SU-DHL-6 (cell line): ENCODE data around the gene CLP1.
"Not testable (repeated sequence)": the region's sequence is repeated elsewhere in the genome, so short reads cannot be mapped to it uniquely, and the experiment has no call there.

Source experiments
- H2AFZ ChIP-seq: fragments of 200-600 bp; sonication (generic); 2 replicates; pipeline ENCODE4 v1.6.1; 2014; ENCODE audit warnings: low read depth, mild to moderate bottlenecking, moderate library complexity, mixed read lengths, antibody characterized with exemption, low read length; ENCODE audit not compliant: severe bottlenecking
- H3F3A ChIP-seq: fragments of 200-600 bp; shearing (Covaris generic); 2 replicates; pipeline ENCODE4 v1.6.0; 2016; ENCODE audit warnings: antibody characterized with exemption, mild to moderate bottlenecking; ENCODE audit not compliant: insufficient read depth
- H3K27ac ChIP-seq: fragments of 200-600 bp; sonication (generic); 2 replicates; pipeline ENCODE4 v1.5.1; 2016; ENCODE audit warnings: low read depth, mild to moderate bottlenecking, low read length, moderate library complexity, mixed read lengths
- H3K27me3 ChIP-seq: fragments of 200-600 bp; sonication (generic), shearing (Covaris generic); 2 replicates; pipeline ENCODE4 v1.6.0; 2014; ENCODE audit warnings: mild to moderate bottlenecking, low read length
- H3K36me3 ChIP-seq: fragments of 200-600 bp; sonication (generic); 2 replicates; pipeline ENCODE4 v1.6.1; 2014; ENCODE audit warnings: mild to moderate bottlenecking, low read length, mixed read lengths
- H3K4me2 ChIP-seq: fragments of 300-600, 200-600 bp; shearing (Covaris generic), sonication (generic); 2 replicates; pipeline ENCODE4 v1.6.0; 2014; ENCODE audit warnings: low read length, low read depth, mild to moderate bottlenecking; ENCODE audit not compliant: poor library complexity, severe bottlenecking
- H3K4me3 ChIP-seq: fragments of 200-600 bp; sonication (generic); 2 replicates; pipeline ENCODE4 v1.5.1; 2014; ENCODE audit warnings: antibody characterized with exemption, low read length, mild to moderate bottlenecking, mixed read lengths; ENCODE audit not compliant: insufficient read depth, poor library complexity, severe bottlenecking
- H3K79me2 ChIP-seq: fragments of 200-600 bp; sonication (generic); 2 replicates; pipeline ENCODE4 v1.6.1; 2014; ENCODE audit warnings: mild to moderate bottlenecking, low read length, moderate library complexity; ENCODE audit not compliant: insufficient read depth
- H3K9ac ChIP-seq: fragments of 200-600 bp; sonication (generic); 2 replicates; pipeline ENCODE4 v1.7.0; 2014; ENCODE audit warnings: mild to moderate bottlenecking, low read length
- H3K9me2 ChIP-seq: fragments of 200-600 bp; sonication (generic); replicated peaks from 2 replicates; pipeline ENCODE4 v1.6.1; 2014; ENCODE audit warnings: low read length; ENCODE audit not compliant: insufficient read depth
- H3K9me3 ChIP-seq: fragments of 200-600 bp; sonication (generic); 2 replicates; pipeline ENCODE4 v1.6.1; 2014; ENCODE audit warnings: low read length, mixed read lengths; ENCODE audit not compliant: insufficient read depth
- H4K20me1 ChIP-seq: fragments of 200-600 bp; sonication (generic); 2 replicates; pipeline ENCODE4 v1.6.1; 2014; ENCODE audit warnings: low read depth, mild to moderate bottlenecking, antibody characterized with exemption, low read length, moderate library complexity, mixed read lengths
- CTCF ChIP-seq: fragments of 200-600 bp; sonication (generic); IDR thresholded peaks from one replicate; pipeline ENCODE4 v1.5.1; 2017; ENCODE audit warnings: antibody characterized with exemption, mild to moderate bottlenecking, low read length, moderate library complexity; ENCODE audit not compliant: insufficient read depth, poor library complexity, severe bottlenecking
- EZH2phosphoT487 ChIP-seq: fragments of 200-600 bp; sonication (generic), shearing (Covaris generic); conservative IDR thresholded peaks from 2 replicates; pipeline ENCODE4 v1.6.1; 2018; ENCODE audit warnings: mild to moderate bottlenecking, antibody characterized with exemption, low read length, moderate library complexity, mixed read lengths

Gene CLP1

GRCh38 chr11:57680552-57680874 lies 23.0 kb downstream of the CLP1 start:
- peaks cover 15% of the 10 kb centered on the region; the same call in 1 of the 2 replicates for H4K20me1 ChIP-seq
- no peak for TF ChIP-seq CTCF
- TF ChIP-seq EZH2phosphoT487 = no peak
- peaks cover 30% of the 10 kb centered on the region for H3K36me3 ChIP-seq
- no peak overlapping the region for H3K27ac ChIP-seq
- no peaks in the 10 kb centered on the region for H3K9me3 ChIP-seq
- H3F3A ChIP-seq = no peaks in the 10 kb centered on the region
- H3K27me3 ChIP-seq = no peaks in the 10 kb centered on the region
- no peak overlapping the region for H3K4me3 ChIP-seq
- peaks cover 80% of the 10 kb centered on the region for H3K79me2 ChIP-seq
- H2AFZ ChIP-seq = no peak overlapping the region
- no peak overlapping the region for H3K9ac ChIP-seq
- H3K9me2 ChIP-seq = no peaks in the 10 kb centered on the region
- H3K4me2 ChIP-seq = no peak overlapping the region

- Histone ChIP-seq H3K27ac (no peak overlapping the region), H4K20me1 (peaks cover 14% of the 10 kb centered on the region; the same call in 1 of the 2 replicates), H3F3A (no peaks in the 10 kb centered on the region), H3K4me3 (no peak overlapping the region), H2AFZ (no peak overlapping the region), H3K9me2 (no peaks in the 10 kb centered on the region), H3K9ac (no peak overlapping the region), H3K27me3 (no peaks in the 10 kb centered on the region), H3K9me3 (no peaks in the 10 kb centered on the region), H3K79me2 (peaks cover 76% of the 10 kb centered on the region), H3K4me2 (no peak overlapping the region), H3K36me3 (peaks cover 25% of the 10 kb centered on the region)
- TF ChIP-seq EZH2phosphoT487 = no peak
- TF ChIP-seq CTCF = no peak
These were observed 23.6 kb downstream of the CLP1 start for GRCh38 chr11:57681168-57681567.

- not testable (repeated sequence) for H3F3A ChIP-seq, H3K27me3 ChIP-seq, H4K20me1 ChIP-seq, H2AFZ ChIP-seq, H3K79me2 ChIP-seq, H3K9me2 ChIP-seq, H3K4me3 ChIP-seq, H3K9ac ChIP-seq, H3K4me2 ChIP-seq, H3K9me3 ChIP-seq, H3K27ac ChIP-seq
- peaks cover 40% of the 10 kb centered on the region for H3K36me3 ChIP-seq
These were observed 32.9 kb downstream of the CLP1 start for GRCh38 chr11:57690474-57690873.

- Histone ChIP-seq H3F3A (peaks cover 7% of the 10 kb centered on the region; the same call in 1 of the 2 replicates), H2AFZ (no peak overlapping the region), H4K20me1 (no peaks in the 10 kb centered on the region), H3K27ac (no peak overlapping the region), H3K9me2 (no peaks in the 10 kb centered on the region), H3K79me2 (no peaks in the 10 kb centered on the region), H3K9ac (no peak overlapping the region), H3K4me3 (no peak overlapping the region), H3K4me2 (no peak overlapping the region), H3K9me3 (no peaks in the 10 kb centered on the region), H3K27me3 (no peaks in the 10 kb centered on the region), H3K36me3 (peaks cover 11% of the 10 kb centered on the region)
- TF ChIP-seq EZH2phosphoT487 (no peak), CTCF (no peak)
These were observed 41.3 kb downstream of the CLP1 start for GRCh38 chr11:57698843-57699365.
